NOMO-1 treated with dmso at 0.1 percent for 144 hours (cell line): ENCODE measurements around the gene EFCAB8.
A peak's percentile ranks its signal among the peaks of the same experiment; 100 is the strongest.
"Not testable (repeated sequence)": the region's sequence is repeated elsewhere in the genome, so short reads cannot be mapped to it uniquely, and the experiment has no call there.

Source experiments
- DNase-seq: peaks from one replicate; lab custom pipeline; 2025; ENCODE audit not compliant: unreplicated experiment; lab: John Stamatoyannopoulos, UW

EFCAB8 gene

GRCh38 chr20:32969356-32970114 lies 110.8 kb downstream of the EFCAB8 start:
- no peak for DNase-seq

GRCh38 chr20:32970115-32970972 lies 111.6 kb downstream of the EFCAB8 start:
- DNase-seq: no peak

- no peak for DNase-seq
Measured at GRCh38 chr20:32970973-32971300, 112.2 kb downstream of the EFCAB8 start.

- no peak for DNase-seq
Measured at GRCh38 chr20:32971703-32972161, 113.0 kb downstream of the EFCAB8 start.

GRCh38 chr20:32972181-32973076 lies 113.7 kb downstream of the EFCAB8 start:
- peak; percentile 28 for DNase-seq

GRCh38 chr20:32973077-32973717 lies 114.5 kb downstream of the EFCAB8 start:
- no peak for DNase-seq

- DNase-seq: not testable (repeated sequence)
Measured at GRCh38 chr20:32974204-32975064, 115.7 kb downstream of the EFCAB8 start.

- not testable (repeated sequence) for DNase-seq
Measured at GRCh38 chr20:32975121-32975520, 116.4 kb downstream of the EFCAB8 start.

- no peak for DNase-seq
Measured at GRCh38 chr20:32975698-32976674, 117.3 kb downstream of the EFCAB8 start.

GRCh38 chr20:32976746-32977145 lies 118.0 kb downstream of the EFCAB8 start:
- DNase-seq: no peak

- no peak for DNase-seq
Measured at GRCh38 chr20:32977281-32978008, 118.7 kb downstream of the EFCAB8 start.

GRCh38 chr20:32978009-32978335 lies 119.2 kb downstream of the EFCAB8 start:
- no peak for DNase-seq

- no peak for DNase-seq
Measured at GRCh38 chr20:32979201-32979998, 120.7 kb downstream of the EFCAB8 start.

- no peak for DNase-seq
Measured at GRCh38 chr20:32980131-32980941, 121.6 kb downstream of the EFCAB8 start.

- DNase-seq: no peak
Measured at GRCh38 chr20:32980990-32981389, 122.3 kb downstream of the EFCAB8 start.
